Right cardiac atrium (tissue), 5 donors: ENCODE data around the gene BPIFB3. TPM values are rescaled to one million over a fixed set of nuclear protein-coding genes. Genes with fewer than 3 reads are reported as not detected.

ENCODE experiments used
- ATAC-seq, 2 donors: fragments of 200-7000 bp; cut with Tn5 transposase; one replicate each; pipeline versions ENCODE4 v1.8.0 to v1.9.1; 2020; ENCODE audit warnings: moderate library complexity in 2 of 2, mild to moderate bottlenecking in 1 of 2
- DNase-seq, 3 donors: peaks; one replicate each; pipeline ENCODE4 v3.0.0-alpha.2; 2020
- H3K27ac ChIP-seq: one replicate; pipeline ENCODE4 v1.5.1; 2013; ENCODE audit warnings: mild to moderate bottlenecking, low read length, control low read depth, moderate library complexity
- H3K27me3 ChIP-seq: one replicate; pipeline ENCODE4 v1.6.1; 2013; ENCODE audit not compliant: control insufficient read depth, insufficient read depth
- H3K4me1 ChIP-seq: one replicate; pipeline ENCODE4 v1.6.1; 2013; ENCODE audit warnings: low read length; ENCODE audit not compliant: control insufficient read depth, insufficient read depth
- H3K4me3 ChIP-seq: one replicate; pipeline ENCODE4 v1.5.1; 2013; ENCODE audit warnings: low read length, control low read depth
- H3K9me3 ChIP-seq: one replicate; pipeline ENCODE4 v1.6.1; 2013; ENCODE audit warnings: low read length; ENCODE audit not compliant: control insufficient read depth
- WGBS: extraction: QIAGEN DNeasy Blood & Tissue Kit; methylation state at CpG from one replicate; pipeline ENCODE4 v1.1.7; 2013; 5-methylcytosine and 5-hydroxymethylcytosine counted together
- intact Hi-C, 4 donors: fragments of 100-400 bp; cut with DNase I; formaldehyde crosslinking; loops; one replicate each; pipeline versions ENCODE4 v1.11.0 to v1.14.0; 2022 to 2023
- polyA plus RNA-seq: library from polyadenylated mRNA; stranded (reverse); fragments of 200-250 nt; gene quantifications from one replicate; pipeline ENCODE4 v1.2.3, GENCODE V29; 2013
- total RNA-seq, 4 donors: library from RNA; stranded (reverse); fragmentation: NEBNext Ultra II Directional; extraction: Animal tissue kit (Norgen Biotek cat#: 25700); gene quantifications; one replicate each; pipeline ENCODE4 v1.2.1, GENCODE V29; 2021
- donor health status: healthy with polysubstance abuse.
- donor health status: DM: no; HTN: yes; CAD: no.
- donor health status: DM: no; HTN: no; CAD: no.
- donor health status: DM: no; HTN: yes; CAD: no; lungs with severe emphysema.
- donor health status: DM: yes; HTN: yes; CAD: no.

Gene BPIFB3
- total and polyA plus RNA-seq, 5 donors = not detected

DNA sequence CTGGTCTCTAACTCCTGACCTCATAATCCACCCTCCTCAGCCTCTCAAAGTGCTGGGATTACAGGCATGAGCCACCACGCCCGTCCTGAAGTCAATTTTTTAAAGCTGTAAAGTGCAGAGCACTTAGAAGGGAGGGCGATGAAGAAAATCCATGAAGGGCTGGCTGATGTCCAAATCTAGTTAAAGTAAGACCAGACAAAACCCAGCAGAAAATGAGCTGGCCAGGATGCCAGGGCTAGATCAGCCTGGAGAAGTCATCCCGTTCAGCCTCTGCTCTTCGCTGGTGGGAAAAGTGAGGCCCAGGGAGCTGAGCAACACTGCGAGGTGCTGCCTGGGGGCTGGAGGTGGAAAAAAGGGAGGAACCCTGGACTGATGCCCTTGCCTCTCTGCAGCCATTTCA lies 28.8 kb downstream of the BPIFB3 start:
- Histone ChIP-seq H3K27ac (no peak overlapping the region), H3K27me3 (no peaks in the 10 kb centered on the region), H3K9me3 (no peaks in the 10 kb centered on the region), H3K4me1 (no peaks in the 10 kb centered on the region), H3K4me3 (no peak overlapping the region)
- intact Hi-C loops = loop anchor here in 1 of 4 donors (10.0 kb wide), 1 partner anchor 288 kb away; no protein-coding TSS in a partner anchor
- WGBS = 57% methylated on average over 6 of the region's 6 CpGs
- DNase-seq = no peak
- ATAC-seq = no peak

- H3K27ac ChIP-seq = no peak overlapping the region
- no peaks in the 10 kb centered on the region for H3K9me3 ChIP-seq
- no peak for DNase-seq
- 93% methylated on average over 20 of the region's 20 CpGs for WGBS
- H3K4me1 ChIP-seq = no peaks in the 10 kb centered on the region
- H3K4me3 ChIP-seq = no peak overlapping the region
- intact Hi-C loops = loop anchor here in 1 of 4 donors (10.0 kb wide), 1 partner anchor 289 kb away; no protein-coding TSS in a partner anchor
- ATAC-seq = no peak
- H3K27me3 ChIP-seq = no peaks in the 10 kb centered on the region
Measured at GRCh38 chr20:33083544-33084340, 30.0 kb downstream of the BPIFB3 start.

DNA sequence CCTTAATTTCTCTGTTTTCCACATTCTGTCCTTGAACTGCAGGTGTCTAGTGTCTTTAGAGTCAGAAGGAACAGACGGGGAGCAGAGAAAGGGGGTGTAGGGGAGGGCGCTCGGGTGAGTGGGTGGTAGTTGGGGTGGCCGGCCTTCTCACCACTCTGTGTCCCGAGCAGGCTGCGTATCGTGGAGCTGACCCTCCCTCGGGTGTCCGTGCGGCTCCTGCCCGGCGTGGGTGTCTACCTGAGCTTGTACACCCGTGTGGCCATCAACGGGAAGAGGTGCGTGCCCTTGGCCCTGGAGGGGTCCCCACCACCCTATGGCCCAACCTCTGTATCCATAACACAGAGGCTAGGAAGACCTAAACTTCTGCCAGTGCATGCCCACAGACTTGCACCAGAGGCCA lies 31.0 kb downstream of the BPIFB3 start:
- no peak overlapping the region for H3K4me3 ChIP-seq
- 90% methylated on average over 15 of the region's 15 CpGs for WGBS
- H3K27ac ChIP-seq = no peak overlapping the region
- H3K27me3 ChIP-seq = no peaks in the 10 kb centered on the region
- DNase-seq = no peak
- intact Hi-C loops = loop anchor here in 1 of 4 donors (10.0 kb wide), 1 partner anchor 290 kb away; no protein-coding TSS in a partner anchor
- H3K4me1 ChIP-seq = no peaks in the 10 kb centered on the region
- ATAC-seq = no peak
- no peaks in the 10 kb centered on the region for H3K9me3 ChIP-seq

GRCh38 chr20:33086052-33086722 lies 32.5 kb downstream of the BPIFB3 start:
- Histone ChIP-seq H3K27me3 (no peaks in the 10 kb centered on the region), H3K4me3 (no peak overlapping the region), H3K4me1 (no peaks in the 10 kb centered on the region), H3K27ac (no peak overlapping the region), H3K9me3 (no peaks in the 10 kb centered on the region)
- DNase-seq (no peak), ATAC-seq (no peak)
- WGBS = 75% methylated on average over 14 of the region's 14 CpGs
- intact Hi-C loops = loop anchor here in 1 of 4 donors (10.0 kb wide), 1 partner anchor 291 kb away; no protein-coding TSS in a partner anchor

- Histone ChIP-seq H3K27ac (no peak overlapping the region), H3K9me3 (no peaks in the 10 kb centered on the region), H3K4me1 (no peaks in the 10 kb centered on the region), H3K4me3 (no peak overlapping the region), H3K27me3 (no peaks in the 10 kb centered on the region)
- intact Hi-C loops = loop anchor here in 2 of 4 donors (5.0 to 10.0 kb wide), 3 partner anchors 184 to 296 kb away; no protein-coding TSS in a partner anchor
- DNase-seq (no peak), ATAC-seq (no peak)
- 73% methylated on average over 3 of the region's 3 CpGs for WGBS
Measured at GRCh38 chr20:33091147-33091546, 37.4 kb downstream of the BPIFB3 start.

- Histone ChIP-seq H3K9me3 (no peaks in the 10 kb centered on the region), H3K27ac (no peak overlapping the region), H3K27me3 (no peaks in the 10 kb centered on the region), H3K4me3 (no peak overlapping the region), H3K4me1 (no peaks in the 10 kb centered on the region)
- no peak for ATAC-seq
- intact Hi-C loops = loop anchor here in 2 of 4 donors (5.0 to 10.0 kb wide), 3 partner anchors 184 to 297 kb away; no protein-coding TSS in a partner anchor
- WGBS = 87% methylated on average over 3 of the region's 3 CpGs
- DNase-seq = no peak
Measured at GRCh38 chr20:33091693-33092092, 38.0 kb downstream of the BPIFB3 start.

GRCh38 chr20:33092361-33092760 lies 38.7 kb downstream of the BPIFB3 start:
- no peaks in the 10 kb centered on the region for H3K9me3 ChIP-seq
- ATAC-seq (no peak), DNase-seq (no peak)
- H3K4me1 ChIP-seq = no peaks in the 10 kb centered on the region
- intact Hi-C loops = loop anchor here in 2 of 4 donors (5.0 to 10.0 kb wide), 3 partner anchors 185 to 298 kb away; no protein-coding TSS in a partner anchor
- 81% methylated on average over 3 of the region's 3 CpGs for WGBS
- H3K4me3 ChIP-seq = no peak overlapping the region
- H3K27ac ChIP-seq = no peak overlapping the region
- H3K27me3 ChIP-seq = no peaks in the 10 kb centered on the region

GRCh38 chr20:33093074-33093473 lies 39.4 kb downstream of the BPIFB3 start:
- no peak overlapping the region for H3K27ac ChIP-seq
- intact Hi-C loops = loop anchor here in 2 of 4 donors (5.0 to 10.0 kb wide), 3 partner anchors 186 to 298 kb away; no protein-coding TSS in a partner anchor
- WGBS = 84% methylated on average over 1 of the region's 1 CpG

DNA sequence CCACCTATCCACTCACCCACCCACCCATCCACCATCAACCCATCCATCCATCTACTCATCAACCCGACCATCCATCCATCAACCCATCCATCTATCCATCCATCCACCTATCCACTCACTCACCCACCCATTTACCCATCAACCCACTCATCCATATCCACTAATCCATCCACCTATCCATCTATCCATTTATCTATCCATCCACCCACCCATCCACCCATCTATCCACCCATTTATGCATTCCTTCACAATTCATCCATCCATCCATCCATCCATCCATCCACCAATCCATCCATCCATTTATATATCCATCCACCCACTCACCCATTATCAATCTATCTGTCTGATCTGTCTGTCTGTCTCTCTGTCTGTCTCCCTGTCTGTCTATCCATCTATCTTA lies 39.9 kb downstream of the BPIFB3 start:
- 52% methylated on average over 1 of the region's 1 CpG for WGBS
- intact Hi-C loops = loop anchor here in 2 of 4 donors (5.0 to 10.0 kb wide), 3 partner anchors 186 to 299 kb away; no protein-coding TSS in a partner anchor
- ATAC-seq (no peak), DNase-seq (no peak)
- no peaks in the 10 kb centered on the region for H3K27me3 ChIP-seq
- H3K4me1 ChIP-seq = no peaks in the 10 kb centered on the region
- no peak overlapping the region for H3K4me3 ChIP-seq
- H3K9me3 ChIP-seq = no peaks in the 10 kb centered on the region
- no peak overlapping the region for H3K27ac ChIP-seq

More at GRCh38 chr20:33093074-33093473, 39.4 kb downstream of the BPIFB3 start:
- no peak for ATAC-seq
- no peak overlapping the region for H3K4me3 ChIP-seq
- no peak for DNase-seq
- H3K4me1 ChIP-seq = no peaks in the 10 kb centered on the region
- no peaks in the 10 kb centered on the region for H3K9me3 ChIP-seq
- H3K27me3 ChIP-seq = no peaks in the 10 kb centered on the region

DNA sequence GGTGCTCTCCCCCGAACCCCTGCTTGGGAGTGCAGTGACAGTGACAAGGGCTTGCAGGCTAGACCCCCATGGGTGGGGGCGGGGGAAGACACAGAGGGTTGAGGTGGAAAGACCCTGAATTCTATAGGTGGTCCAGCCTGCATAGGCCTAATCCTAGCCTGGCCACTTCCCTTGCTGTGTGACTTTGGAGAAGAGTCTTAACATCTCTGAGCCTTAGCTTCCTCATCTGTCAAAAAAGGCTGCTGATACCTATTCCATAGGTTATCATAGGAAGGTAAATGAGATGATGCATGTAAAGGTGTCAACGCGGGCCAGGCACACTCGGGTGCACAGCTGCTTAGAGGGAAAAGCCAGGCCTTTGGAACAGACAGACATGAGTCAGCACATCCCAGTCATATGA lies 41.5 kb downstream of the BPIFB3 start:
- Histone ChIP-seq H3K27ac (no peak overlapping the region), H3K27me3 (no peaks in the 10 kb centered on the region), H3K4me3 (no peak overlapping the region), H3K9me3 (no peaks in the 10 kb centered on the region), H3K4me1 (no peaks in the 10 kb centered on the region)
- ATAC-seq = no peak
- WGBS = 95% methylated on average over 5 of the region's 5 CpGs
- intact Hi-C loops = loop anchor here in 3 of 4 donors (2.0 to 10.0 kb wide), 4 partner anchors 192 to 300 kb away; no protein-coding TSS in a partner anchor
- DNase-seq = no peak
